HG02884 (cell line): ENCODE measurements around the gene CWC27.
"Not testable (repeated sequence)": the region's sequence is repeated elsewhere in the genome, so short reads cannot be mapped to it uniquely, and the experiment has no call there.

Source experiments
- ATAC-seq: cut with Tn5 transposase; IDR thresholded peaks from one replicate; pipeline ENCODE4 v1.9.1; 2021; ENCODE audit warnings: mild to moderate bottlenecking, moderate library complexity; ENCODE audit not compliant: unreplicated experiment

The CWC27 gene

GRCh38 chr5:64836786-64837185 lies 68.1 kb downstream of the CWC27 start:
- ATAC-seq: no peak

GRCh38 chr5:64838376-64838775 lies 69.6 kb downstream of the CWC27 start:
- ATAC-seq: no peak

GRCh38 chr5:64838803-64839202 lies 70.1 kb downstream of the CWC27 start:
- ATAC-seq: no peak

GRCh38 chr5:64839936-64840335 lies 71.2 kb downstream of the CWC27 start:
- no peak for ATAC-seq

GRCh38 chr5:64840958-64841357 lies 72.2 kb downstream of the CWC27 start:
- ATAC-seq: no peak

- ATAC-seq: no peak
These were observed 85.0 kb downstream of the CWC27 start for GRCh38 chr5:64853777-64854176.

- no peak for ATAC-seq
These were observed 86.1 kb downstream of the CWC27 start for GRCh38 chr5:64854855-64855254.

GRCh38 chr5:64859881-64860280 lies 91.2 kb downstream of the CWC27 start:
- ATAC-seq: no peak

GRCh38 chr5:64861281-64861680 lies 92.6 kb downstream of the CWC27 start:
- ATAC-seq: no peak

GRCh38 chr5:64864171-64864570 lies 95.4 kb downstream of the CWC27 start:
- ATAC-seq: no peak

GRCh38 chr5:64865662-64866061 lies 96.9 kb downstream of the CWC27 start:
- ATAC-seq: no peak

- ATAC-seq: no peak
These were observed 100.7 kb downstream of the CWC27 start for GRCh38 chr5:64869419-64869818.

GRCh38 chr5:64872044-64872443 lies 103.3 kb downstream of the CWC27 start:
- ATAC-seq: no peak

- no peak for ATAC-seq
These were observed 104.7 kb downstream of the CWC27 start for GRCh38 chr5:64873441-64873840.

- no peak for ATAC-seq
These were observed 106.0 kb downstream of the CWC27 start for GRCh38 chr5:64874753-64875152.

GRCh38 chr5:64876203-64876602 lies 107.5 kb downstream of the CWC27 start:
- ATAC-seq: no peak

- no peak for ATAC-seq
These were observed 112.1 kb downstream of the CWC27 start for GRCh38 chr5:64880821-64881220.

- no peak for ATAC-seq
These were observed 115.2 kb downstream of the CWC27 start for GRCh38 chr5:64883912-64884311.

- no peak for ATAC-seq
These were observed 115.8 kb downstream of the CWC27 start for GRCh38 chr5:64884541-64884940.

GRCh38 chr5:64887910-64888309 lies 119.2 kb downstream of the CWC27 start:
- no peak for ATAC-seq

- no peak for ATAC-seq
These were observed 127.0 kb downstream of the CWC27 start for GRCh38 chr5:64895748-64896147.

- ATAC-seq: no peak
These were observed 131.1 kb downstream of the CWC27 start for GRCh38 chr5:64899838-64900237.

GRCh38 chr5:64900618-64901017 lies 131.9 kb downstream of the CWC27 start:
- no peak for ATAC-seq

- not testable (repeated sequence) for ATAC-seq
These were observed 138.7 kb downstream of the CWC27 start for GRCh38 chr5:64907399-64907798.
